Panc1 (cell line): Measurements from ENCODE around the gene GRK7. TPM values are rescaled to one million over a fixed set of nuclear protein-coding genes. Genes with fewer than 3 reads are reported as not detected.

Experiments
- ATAC-seq: fragments of 200-7000 bp; cut with Tn5 transposase; 2 replicates; pipeline ENCODE4 v1.9.1; 2020; ENCODE audit warnings: mild to moderate bottlenecking, moderate library complexity
- BruUV-seq: library from RNA; stranded (reverse); fragments of 400-500 nt; replicated peaks from 2 replicates; lab custom pipeline; 2021; lab: Mats Ljungman, UMichigan
- CTCF ChIA-PET: fragments of 300-600 bp; sonication (Branson Sonifier 250); formaldehyde crosslinking; loops from one replicate; lab custom pipeline; 2022; ENCODE audit warnings: antibody characterized with exemption; lab: Charles Lee
- POLR2A ChIA-PET: fragments of 300-600 bp; sonication (Branson Sonifier 250); formaldehyde crosslinking; loops from one replicate; lab custom pipeline; 2022; ENCODE audit warnings: antibody characterized with exemption; lab: Charles Lee
- DNase-seq: peaks from one replicate; pipeline ENCODE4 v3.0.0-alpha.2; 2010; ENCODE audit warnings: low read depth, low spot score
- H3K27ac ChIP-seq: 2 replicates; pipeline ENCODE4 v1.5.1; 2011; ENCODE audit warnings: mild to moderate bottlenecking, low read length, inconsistent platforms
- H3K27me3 ChIP-seq: fragments of 200-500 bp; sonication (Bioruptor generic); 2 replicates; pipeline ENCODE4 v1.6.0; 2014; ENCODE audit warnings: low read length, inconsistent platforms; ENCODE audit not compliant: control insufficient read depth, insufficient read depth
- H3K36me3 ChIP-seq: fragments of 200-500 bp; sonication (Bioruptor generic); 2 replicates; pipeline ENCODE4 v1.5.1; 2014; ENCODE audit warnings: inconsistent platforms, mild to moderate bottlenecking, low read length, moderate library complexity; ENCODE audit not compliant: control insufficient read depth, insufficient read depth
- H3K4me1 ChIP-seq: 2 replicates; pipeline ENCODE4 v1.5.1; 2011; ENCODE audit warnings: inconsistent platforms, mild to moderate bottlenecking, low read length, moderate library complexity; ENCODE audit not compliant: control insufficient read depth, insufficient read depth
- H3K4me3 ChIP-seq, 2 experiments: 2 replicates each; pipeline ENCODE4 v1.5.1; 2011 to 2012; ENCODE audit warnings: low read depth in 2 of 2, low read length in 2 of 2, mild to moderate bottlenecking in 2 of 2, inconsistent platforms in 1 of 2, moderate library complexity in 1 of 2
- H3K9me3 ChIP-seq: fragments of 200-500 bp; sonication (Bioruptor generic); 2 replicates; pipeline ENCODE4 v1.5.1; 2014; ENCODE audit warnings: low read depth, mild to moderate bottlenecking, inconsistent platforms, low read length, moderate library complexity; ENCODE audit not compliant: control insufficient read depth, insufficient read depth
- POLR2AphosphoS5 ChIP-seq: IDR thresholded peaks from 2 replicates; pipeline ENCODE4 v1.6.1; 2012; ENCODE audit warnings: mild to moderate bottlenecking, low read depth, low read length, moderate library complexity
- SIN3A ChIP-seq: IDR thresholded peaks from 2 replicates; pipeline ENCODE4 v1.6.1; 2012; ENCODE audit warnings: low read depth, mild to moderate bottlenecking, low read length, moderate library complexity, borderline replicate concordance; ENCODE audit not compliant: insufficient read depth
- TCF7L2 ChIP-seq: IDR thresholded peaks from 2 replicates; pipeline ENCODE4 v1.6.1; 2011; ENCODE audit warnings: mild to moderate bottlenecking, low read depth, low read length, inconsistent platforms
- in situ Hi-C: cut with HindIII; loops from 2 replicates; pipeline ENCODE4 v1.10.0; 2016; ENCODE audit warnings: low sequenced_read_pairs, low pct_unique_long_range_greater_than_20kb
- intact Hi-C: fragments of 100-400 bp; cut with micrococcal nuclease; formaldehyde crosslinking; loops from one replicate; pipeline ENCODE4 v1.10.0; 2022; ENCODE audit not compliant: unreplicated experiment
- total RNA-seq: library from RNA; stranded (reverse); gene quantifications from one replicate; pipeline ENCODE4 v1.2.1, GENCODE V29; 2021; ENCODE audit not compliant: unreplicated experiment
- TF ChIP-seq, protein P1 (sequence below): fragments of 450-650 bp; IDR thresholded peaks from 2 replicates; pipeline ENCODE4 v1.5.1; 2017; ENCODE audit warnings: mild to moderate bottlenecking
- TF ChIP-seq, protein P2 (sequence below), 2 experiments: IDR thresholded peaks; 2 replicates each; pipeline ENCODE4 v1.6.1; 2011 to 2012; ENCODE audit warnings: low read depth in 2 of 2, control low read depth in 1 of 2, low read length in 1 of 2, mild to moderate bottlenecking in 1 of 2, moderate library complexity in 1 of 2; ENCODE audit not compliant: insufficient read depth in 1 of 2

Gene GRK7
- total RNA-seq, 1 experiment from 2014 or later, result 0.10 TPM

DNA sequence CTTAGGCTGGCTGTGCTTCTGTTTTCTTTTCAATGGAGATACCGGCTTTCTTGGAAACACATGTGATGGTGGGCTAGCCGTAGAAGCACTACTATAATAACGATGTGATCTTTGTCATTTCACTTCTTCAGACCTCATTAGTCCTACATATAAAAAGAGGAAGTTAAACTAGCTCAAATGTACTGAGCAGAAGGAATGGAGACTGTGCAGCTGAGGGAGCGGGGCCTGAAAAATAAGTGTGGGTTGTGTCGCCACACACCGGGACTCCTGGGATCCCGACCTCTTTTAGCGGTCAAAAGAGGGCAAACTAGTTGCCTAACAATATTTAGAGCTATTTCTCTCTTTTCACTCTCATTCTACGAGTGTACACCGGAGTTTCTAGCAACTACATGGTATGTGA lies 26.1 kb upstream of the GRK7 start:
- no TSS peak for BruUV-seq
- peaks cover 5% of the 10 kb centered on the region for H3K36me3 ChIP-seq
- no peaks in the 10 kb centered on the region for H3K9me3 ChIP-seq
- H3K27me3 ChIP-seq, result no peaks in the 10 kb centered on the region
- H3K4me1 ChIP-seq, result peaks cover 26% of the 10 kb centered on the region
- in situ Hi-C loops (no loop called here), intact Hi-C loops (loop anchor here (5.0 to 10.0 kb wide), 3 partner anchors 155 to 258 kb away; no protein-coding TSS in a partner anchor)
- H3K27ac ChIP-seq, result peak overlapping the region; percentile 97; the same call in 1 of the 2 replicates
- no peak overlapping the region for H3K4me3 ChIP-seq
- DNase-seq (no peak), ATAC-seq (no peak)
- POLR2A ChIA-PET, result no interaction called here
- TF ChIP-seq, protein P1, sequence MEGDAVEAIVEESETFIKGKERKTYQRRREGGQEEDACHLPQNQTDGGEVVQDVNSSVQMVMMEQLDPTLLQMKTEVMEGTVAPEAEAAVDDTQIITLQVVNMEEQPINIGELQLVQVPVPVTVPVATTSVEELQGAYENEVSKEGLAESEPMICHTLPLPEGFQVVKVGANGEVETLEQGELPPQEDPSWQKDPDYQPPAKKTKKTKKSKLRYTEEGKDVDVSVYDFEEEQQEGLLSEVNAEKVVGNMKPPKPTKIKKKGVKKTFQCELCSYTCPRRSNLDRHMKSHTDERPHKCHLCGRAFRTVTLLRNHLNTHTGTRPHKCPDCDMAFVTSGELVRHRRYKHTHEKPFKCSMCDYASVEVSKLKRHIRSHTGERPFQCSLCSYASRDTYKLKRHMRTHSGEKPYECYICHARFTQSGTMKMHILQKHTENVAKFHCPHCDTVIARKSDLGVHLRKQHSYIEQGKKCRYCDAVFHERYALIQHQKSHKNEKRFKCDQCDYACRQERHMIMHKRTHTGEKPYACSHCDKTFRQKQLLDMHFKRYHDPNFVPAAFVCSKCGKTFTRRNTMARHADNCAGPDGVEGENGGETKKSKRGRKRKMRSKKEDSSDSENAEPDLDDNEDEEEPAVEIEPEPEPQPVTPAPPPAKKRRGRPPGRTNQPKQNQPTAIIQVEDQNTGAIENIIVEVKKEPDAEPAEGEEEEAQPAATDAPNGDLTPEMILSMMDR, result no peak
- no peak for TF ChIP-seq POLR2AphosphoS5
- no peak for TF ChIP-seq TCF7L2
- TF ChIP-seq SIN3A, result no peak
- TF ChIP-seq, protein P2, sequence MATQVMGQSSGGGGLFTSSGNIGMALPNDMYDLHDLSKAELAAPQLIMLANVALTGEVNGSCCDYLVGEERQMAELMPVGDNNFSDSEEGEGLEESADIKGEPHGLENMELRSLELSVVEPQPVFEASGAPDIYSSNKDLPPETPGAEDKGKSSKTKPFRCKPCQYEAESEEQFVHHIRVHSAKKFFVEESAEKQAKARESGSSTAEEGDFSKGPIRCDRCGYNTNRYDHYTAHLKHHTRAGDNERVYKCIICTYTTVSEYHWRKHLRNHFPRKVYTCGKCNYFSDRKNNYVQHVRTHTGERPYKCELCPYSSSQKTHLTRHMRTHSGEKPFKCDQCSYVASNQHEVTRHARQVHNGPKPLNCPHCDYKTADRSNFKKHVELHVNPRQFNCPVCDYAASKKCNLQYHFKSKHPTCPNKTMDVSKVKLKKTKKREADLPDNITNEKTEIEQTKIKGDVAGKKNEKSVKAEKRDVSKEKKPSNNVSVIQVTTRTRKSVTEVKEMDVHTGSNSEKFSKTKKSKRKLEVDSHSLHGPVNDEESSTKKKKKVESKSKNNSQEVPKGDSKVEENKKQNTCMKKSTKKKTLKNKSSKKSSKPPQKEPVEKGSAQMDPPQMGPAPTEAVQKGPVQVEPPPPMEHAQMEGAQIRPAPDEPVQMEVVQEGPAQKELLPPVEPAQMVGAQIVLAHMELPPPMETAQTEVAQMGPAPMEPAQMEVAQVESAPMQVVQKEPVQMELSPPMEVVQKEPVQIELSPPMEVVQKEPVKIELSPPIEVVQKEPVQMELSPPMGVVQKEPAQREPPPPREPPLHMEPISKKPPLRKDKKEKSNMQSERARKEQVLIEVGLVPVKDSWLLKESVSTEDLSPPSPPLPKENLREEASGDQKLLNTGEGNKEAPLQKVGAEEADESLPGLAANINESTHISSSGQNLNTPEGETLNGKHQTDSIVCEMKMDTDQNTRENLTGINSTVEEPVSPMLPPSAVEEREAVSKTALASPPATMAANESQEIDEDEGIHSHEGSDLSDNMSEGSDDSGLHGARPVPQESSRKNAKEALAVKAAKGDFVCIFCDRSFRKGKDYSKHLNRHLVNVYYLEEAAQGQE (IDR thresholded peaks at IDR 0.05; ENCODE audit: insufficient read depth in 1 of 2, low read depth in 2 of 2, low read length in 1 of 2), result no peak
- CTCF ChIA-PET, result no interaction called here

DNA sequence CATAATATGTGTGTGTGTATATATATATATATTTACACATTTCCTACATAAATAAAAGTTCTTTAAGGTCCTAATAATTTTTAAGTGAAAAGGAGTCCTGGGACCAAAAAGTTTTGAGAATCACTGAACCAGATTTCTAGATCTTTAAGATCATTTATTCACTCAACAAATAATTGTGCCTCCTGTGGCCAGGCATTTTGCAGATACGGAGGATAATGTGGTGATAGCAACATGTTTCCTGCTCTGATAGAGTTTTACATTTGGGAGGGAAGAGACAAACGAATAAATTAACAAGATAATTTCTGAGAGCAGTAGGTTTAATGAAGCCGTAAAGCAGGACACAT lies 25.6 kb upstream of the GRK7 start:
- BruUV-seq, result no TSS peak
- Histone ChIP-seq H3K4me3 (peak overlapping the region; percentile 51 to 88), H3K4me1 (peaks cover 26% of the 10 kb centered on the region), H3K27ac (peak overlapping the region; percentile 97), H3K36me3 (peaks cover 5% of the 10 kb centered on the region), H3K9me3 (no peaks in the 10 kb centered on the region), H3K27me3 (no peaks in the 10 kb centered on the region)
- no peak for ATAC-seq
- ChIA-PET POLR2A (no interaction called here), CTCF (interaction anchor here (1.2 kb wide), 1 partner anchor 137 kb away, joined by 6 read pairs; no protein-coding TSS in a partner anchor)
- no peak for DNase-seq
- intact Hi-C loops, result loop anchor here (2.0 to 10.0 kb wide), 4 partner anchors 137 to 257 kb away; no protein-coding TSS in a partner anchor
- TF ChIP-seq TCF7L2 (no peak), SIN3A (no peak), POLR2AphosphoS5 (no peak)
- in situ Hi-C loops, result no loop called here
